Activated T-helper 17 cell treated with anti-CD3 and anti-CD28 coated beads, Interleukin-2, amount 50 U/mL, for 72 hours (primary cell): ENCODE results near the gene SRRM5. TPM values are rescaled to one million over a fixed set of nuclear protein-coding genes. Genes with fewer than 3 reads are reported as not detected.

Experiments used
- ATAC-seq: fragments of 150-1000 bp; cut with Tn5 transposase; replicated peaks from 2 replicates; pipeline ENCODE4 v1.10.0; 2021; ENCODE audit warnings: mild to moderate bottlenecking, moderate library complexity
- H3K27ac Mint-ChIP-seq: one replicate; pipeline ENCODE4 v1.8.0; 2022; ENCODE audit warnings: mixed read lengths
- H3K27me3 Mint-ChIP-seq: one replicate; pipeline ENCODE4 v1.8.0; 2022; ENCODE audit warnings: mixed read lengths
- H3K36me3 Mint-ChIP-seq: one replicate; pipeline ENCODE4 v1.8.0; 2022; ENCODE audit warnings: low read depth, mild to moderate bottlenecking, mixed read lengths
- H3K4me1 Mint-ChIP-seq: one replicate; pipeline ENCODE4 v1.8.0; 2022; ENCODE audit warnings: mixed read lengths
- H3K4me3 Mint-ChIP-seq: one replicate; pipeline ENCODE4 v1.8.0; 2022; ENCODE audit warnings: mild to moderate bottlenecking, mixed read lengths
- H3K9me3 Mint-ChIP-seq: one replicate; pipeline ENCODE4 v1.8.0; 2022; ENCODE audit warnings: mixed read lengths
- total RNA-seq, 2 donors: library from RNA; stranded (reverse); gene quantifications; one replicate each; pipeline ENCODE4 v1.2.3, GENCODE V29; 2022

The SRRM5 gene
- total RNA-seq, 2 donors from 2014 or later: 0.74 to 1.4 TPM

GRCh38 chr19:43619262-43620060 is 7.6 kb downstream of the SRRM5 start, which contains the start of gene ZNF428:
Gene ZNF428, minus strand, starts transcription at chr19:43619629. Its CDS starts 5,325 bp downstream, at chr19:43614304.
- H3K27ac Mint-ChIP-seq: peak within 1 kb of the TSS; percentile 97

DNA sequence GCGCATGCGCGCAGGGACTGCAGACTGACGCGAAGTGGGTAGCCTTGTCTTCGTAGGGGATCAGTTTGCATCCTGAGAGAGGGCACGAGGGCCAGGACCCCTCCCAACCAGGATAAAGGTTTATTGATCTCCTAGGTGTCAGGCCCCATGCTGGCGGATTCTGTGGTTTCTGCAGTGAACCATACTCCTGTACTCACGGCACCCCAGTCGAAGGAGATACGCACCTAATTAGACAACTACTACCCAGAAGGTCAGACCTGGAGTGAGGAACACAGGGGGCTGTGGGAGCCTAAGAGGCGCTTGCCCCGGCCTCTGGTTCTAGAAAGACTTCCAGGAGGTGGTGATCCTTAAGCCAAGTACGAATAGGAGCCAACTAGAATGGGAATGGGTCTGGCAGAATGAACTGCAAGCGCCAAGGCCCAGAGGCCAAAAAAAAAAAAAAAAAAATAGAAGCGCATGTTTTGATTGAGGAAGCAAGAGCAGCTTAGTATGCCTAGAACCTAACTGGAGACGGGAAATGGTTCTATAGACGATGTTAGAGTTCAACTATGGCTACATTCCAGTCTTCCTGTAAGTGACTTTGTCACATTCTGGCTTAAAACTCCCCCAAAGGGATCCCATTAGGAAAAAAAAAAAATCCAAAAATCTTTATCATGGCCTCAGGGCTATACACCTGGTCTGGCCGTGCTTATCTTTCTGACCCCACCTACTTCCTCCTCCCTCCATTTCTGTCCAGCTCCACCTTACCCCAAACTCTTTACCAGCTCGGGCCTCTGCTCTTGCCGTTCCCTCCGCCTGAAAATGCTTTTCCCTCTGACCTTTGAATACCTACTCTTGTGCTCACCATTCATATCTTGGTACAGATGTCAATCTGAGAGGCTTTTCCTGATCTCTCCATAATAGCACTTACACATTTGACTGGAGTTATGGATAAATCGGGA is 8.4 kb downstream of the SRRM5 start:
- no peaks in the 10 kb centered on the region for H3K27me3 Mint-ChIP-seq

More at GRCh38 chr19:43619262-43620060, 7.6 kb downstream of the SRRM5 start, which contains the start of gene ZNF428:
- no peaks in the 10 kb centered on the region for H3K9me3 Mint-ChIP-seq
- peaks cover 7% of the 10 kb centered on the region for H3K36me3 Mint-ChIP-seq
- H3K4me3 Mint-ChIP-seq: peak within 1 kb of the TSS; percentile 95
- no peaks in the 10 kb centered on the region for H3K27me3 Mint-ChIP-seq
- peaks cover 6% of the 10 kb centered on the region for H3K4me1 Mint-ChIP-seq
- peak; percentile 92 for ATAC-seq

DNA sequence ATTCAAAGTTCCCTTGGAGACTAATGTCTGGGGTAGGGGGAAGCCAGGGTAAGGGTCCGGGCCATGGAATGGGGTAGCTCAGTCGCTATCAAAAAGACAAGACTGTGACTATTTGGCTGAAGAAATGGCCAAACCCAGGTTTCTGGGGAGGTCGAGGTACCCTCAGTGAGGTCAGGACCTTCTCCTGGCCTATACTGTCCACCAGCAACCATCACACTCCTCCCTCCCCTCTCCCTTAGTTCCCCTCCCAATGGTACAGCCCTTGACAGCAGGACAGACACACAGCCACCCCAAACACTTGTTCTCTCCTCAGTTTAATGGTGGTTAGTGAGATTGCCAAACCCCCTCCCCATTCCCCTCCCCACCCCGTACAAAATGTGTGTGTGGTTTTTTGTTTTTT is 10.2 kb downstream of the SRRM5 start:
- Mint-ChIP-seq H3K4me1 (peaks cover 6% of the 10 kb centered on the region), H3K4me3 (no peak overlapping the region), H3K27ac (no peak overlapping the region), H3K9me3 (no peaks in the 10 kb centered on the region), H3K27me3 (no peaks in the 10 kb centered on the region), H3K36me3 (peaks cover 7% of the 10 kb centered on the region)
- no peak for ATAC-seq

More for the DNA sequence above, 8.4 kb downstream of the SRRM5 start:
- no peak for ATAC-seq
- H3K27ac Mint-ChIP-seq: peak overlapping the region; percentile 97
- H3K4me3 Mint-ChIP-seq: peak overlapping the region; percentile 95
- no peaks in the 10 kb centered on the region for H3K9me3 Mint-ChIP-seq
- peaks cover 6% of the 10 kb centered on the region for H3K4me1 Mint-ChIP-seq
- peaks cover 7% of the 10 kb centered on the region for H3K36me3 Mint-ChIP-seq

GRCh38 chr19:43622956-43623355 is 11.1 kb downstream of the SRRM5 start:
- H3K27me3 Mint-ChIP-seq: no peaks in the 10 kb centered on the region
- H3K9me3 Mint-ChIP-seq: no peaks in the 10 kb centered on the region
- H3K4me3 Mint-ChIP-seq: no peak overlapping the region
- peaks cover 6% of the 10 kb centered on the region for H3K4me1 Mint-ChIP-seq
- no peak overlapping the region for H3K27ac Mint-ChIP-seq
- ATAC-seq: no peak
- peaks cover 7% of the 10 kb centered on the region for H3K36me3 Mint-ChIP-seq

- no peak overlapping the region for H3K27ac Mint-ChIP-seq
- peaks cover 7% of the 10 kb centered on the region for H3K36me3 Mint-ChIP-seq
- no peaks in the 10 kb centered on the region for H3K27me3 Mint-ChIP-seq
- no peak overlapping the region for H3K4me3 Mint-ChIP-seq
- H3K9me3 Mint-ChIP-seq: no peaks in the 10 kb centered on the region
- ATAC-seq: no peak
- H3K4me1 Mint-ChIP-seq: peaks cover 6% of the 10 kb centered on the region
These were observed 12.2 kb downstream of the SRRM5 start for GRCh38 chr19:43623889-43624670.

DNA sequence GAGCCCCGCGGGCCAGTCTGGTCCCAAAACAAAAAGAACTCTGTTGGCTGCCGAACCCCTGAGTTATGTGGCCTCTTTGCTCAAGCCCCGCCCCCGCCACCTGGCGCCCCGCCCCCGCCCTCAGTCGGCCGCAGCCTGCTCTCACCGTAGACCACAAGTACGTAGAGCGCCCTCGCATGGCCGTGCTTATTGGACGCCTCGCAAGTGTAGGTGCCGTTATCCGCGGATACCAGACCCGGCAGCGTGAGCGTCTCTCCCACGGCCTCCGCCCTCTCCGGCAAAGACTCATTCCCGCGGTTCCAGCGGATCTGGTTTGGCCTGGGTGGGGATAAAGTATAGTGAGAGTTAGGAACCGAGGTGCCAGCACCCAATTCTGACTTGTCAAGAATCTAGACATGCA is 13.0 kb downstream of the SRRM5 start:
- no peak overlapping the region for H3K27ac Mint-ChIP-seq
- no peaks in the 10 kb centered on the region for H3K9me3 Mint-ChIP-seq

DNA sequence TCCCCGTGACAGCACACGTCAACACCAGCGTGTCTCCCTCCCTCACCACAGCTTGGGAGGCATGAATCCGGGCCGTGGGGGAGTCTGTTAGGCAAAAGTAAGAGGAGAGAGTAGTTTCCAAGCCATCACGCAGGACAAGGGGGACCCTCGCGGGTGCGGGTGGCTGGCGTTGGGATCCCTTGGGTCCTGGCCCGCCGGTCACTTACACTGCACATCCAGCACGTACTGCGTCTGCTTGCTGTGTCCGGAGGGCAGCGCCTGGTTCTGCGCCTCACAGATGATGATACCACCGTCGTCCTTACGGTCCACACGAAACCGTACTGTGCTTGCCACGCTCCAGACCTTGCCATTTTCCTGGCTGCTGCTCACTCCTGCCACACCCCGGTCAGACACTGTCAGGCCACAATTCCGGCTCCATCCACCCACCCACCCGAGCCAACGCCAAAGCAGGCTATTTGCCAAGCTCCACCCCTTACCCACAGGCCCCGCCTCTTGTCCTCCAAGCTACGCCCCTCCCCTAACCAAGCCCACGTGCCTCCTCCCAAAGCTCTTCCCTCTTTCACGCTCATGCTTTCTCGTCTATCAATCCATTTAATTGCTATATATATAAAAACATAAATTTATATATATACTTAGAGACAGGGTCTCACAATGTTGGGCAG is 14.2 kb downstream of the SRRM5 start:
- Mint-ChIP-seq H3K36me3 (no peaks in the 10 kb centered on the region), H3K4me1 (peaks cover 6% of the 10 kb centered on the region), H3K27me3 (no peaks in the 10 kb centered on the region), H3K9me3 (no peaks in the 10 kb centered on the region), H3K27ac (no peak overlapping the region), H3K4me3 (no peak overlapping the region)
- ATAC-seq: no peak

More for the DNA sequence above, 13.0 kb downstream of the SRRM5 start:
- H3K27me3 Mint-ChIP-seq: no peaks in the 10 kb centered on the region
- no peak overlapping the region for H3K4me3 Mint-ChIP-seq
- peaks cover 6% of the 10 kb centered on the region for H3K4me1 Mint-ChIP-seq
- peaks cover under 1% of the 10 kb centered on the region for H3K36me3 Mint-ChIP-seq
- ATAC-seq: peak; percentile 89

GRCh38 chr19:43626838-43627237 is 14.9 kb downstream of the SRRM5 start:
- Mint-ChIP-seq H3K36me3 (no peaks in the 10 kb centered on the region), H3K4me3 (no peak overlapping the region), H3K27ac (no peak overlapping the region), H3K9me3 (no peaks in the 10 kb centered on the region), H3K27me3 (no peaks in the 10 kb centered on the region), H3K4me1 (peaks cover 6% of the 10 kb centered on the region)
- no peak for ATAC-seq

DNA sequence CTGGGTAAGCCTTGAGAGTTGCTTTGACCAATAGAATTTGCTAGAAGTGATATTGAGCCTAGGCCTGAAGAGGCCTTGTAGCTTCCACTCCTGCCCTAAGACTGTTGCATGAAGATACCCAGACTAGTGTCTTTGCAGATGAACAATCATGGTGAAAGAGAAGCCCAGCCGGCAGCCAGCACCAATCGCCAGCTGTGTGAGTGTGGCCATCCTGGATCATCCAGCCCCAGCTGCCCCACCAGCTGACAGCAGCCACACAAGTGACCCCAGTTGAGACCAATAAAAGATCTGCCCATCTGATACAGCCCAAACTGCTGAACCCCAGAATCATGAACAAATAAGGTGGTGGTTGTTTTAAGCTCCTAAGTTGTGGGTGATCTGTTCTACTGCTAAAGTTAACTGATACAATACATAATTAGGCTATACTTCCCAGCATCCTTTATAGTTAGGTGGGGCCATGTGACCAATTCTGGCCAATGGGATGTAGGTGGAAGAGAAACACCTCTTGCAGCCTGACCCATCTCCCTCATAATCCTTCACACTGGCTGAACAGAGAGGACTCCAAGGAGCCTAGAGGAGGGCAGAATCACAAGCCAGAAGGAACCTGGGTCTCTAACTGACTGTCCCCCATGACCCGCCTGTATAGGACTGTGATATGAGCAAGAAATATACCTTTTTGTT is 16.9 kb downstream of the SRRM5 start:
- Mint-ChIP-seq H3K36me3 (no peaks in the 10 kb centered on the region), H3K27me3 (no peaks in the 10 kb centered on the region), H3K9me3 (no peaks in the 10 kb centered on the region)

DNA sequence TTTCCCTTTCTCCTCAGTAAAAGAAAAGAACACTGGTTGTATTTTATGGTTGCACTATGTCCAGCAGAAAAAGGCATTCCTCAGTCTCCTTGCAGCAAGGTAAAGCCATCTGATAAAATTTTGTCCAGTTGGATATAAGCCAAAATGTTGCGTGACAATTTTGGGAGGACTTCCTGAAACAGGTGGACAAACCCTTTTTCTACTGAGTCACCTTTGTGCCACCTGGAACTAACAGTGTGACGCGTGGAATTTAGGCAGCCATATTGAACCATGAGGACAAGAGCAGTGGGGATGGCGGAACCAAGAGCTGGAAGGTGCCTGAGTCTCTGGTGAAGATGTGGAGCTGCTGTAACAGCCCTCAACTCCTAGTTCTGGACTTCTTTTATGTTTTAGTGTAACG is 19.6 kb downstream of the SRRM5 start:
- peaks cover 3% of the 10 kb centered on the region for H3K27me3 Mint-ChIP-seq
- no peak overlapping the region for H3K27ac Mint-ChIP-seq
- H3K9me3 Mint-ChIP-seq: no peaks in the 10 kb centered on the region
- no peak for ATAC-seq
- H3K4me3 Mint-ChIP-seq: no peak overlapping the region
- H3K36me3 Mint-ChIP-seq: no peaks in the 10 kb centered on the region
- no peaks in the 10 kb centered on the region for H3K4me1 Mint-ChIP-seq

More for the DNA sequence above, 16.9 kb downstream of the SRRM5 start:
- Mint-ChIP-seq H3K4me3 (no peak overlapping the region), H3K4me1 (peaks cover 5% of the 10 kb centered on the region), H3K27ac (no peak overlapping the region)
- no peak for ATAC-seq

GRCh38 chr19:43633520-43633919 is 21.6 kb downstream of the SRRM5 start:
- Mint-ChIP-seq H3K4me3 (no peak overlapping the region), H3K36me3 (no peaks in the 10 kb centered on the region), H3K27me3 (peaks cover 16% of the 10 kb centered on the region), H3K9me3 (no peaks in the 10 kb centered on the region), H3K4me1 (no peaks in the 10 kb centered on the region), H3K27ac (no peak overlapping the region)
- no peak for ATAC-seq

DNA sequence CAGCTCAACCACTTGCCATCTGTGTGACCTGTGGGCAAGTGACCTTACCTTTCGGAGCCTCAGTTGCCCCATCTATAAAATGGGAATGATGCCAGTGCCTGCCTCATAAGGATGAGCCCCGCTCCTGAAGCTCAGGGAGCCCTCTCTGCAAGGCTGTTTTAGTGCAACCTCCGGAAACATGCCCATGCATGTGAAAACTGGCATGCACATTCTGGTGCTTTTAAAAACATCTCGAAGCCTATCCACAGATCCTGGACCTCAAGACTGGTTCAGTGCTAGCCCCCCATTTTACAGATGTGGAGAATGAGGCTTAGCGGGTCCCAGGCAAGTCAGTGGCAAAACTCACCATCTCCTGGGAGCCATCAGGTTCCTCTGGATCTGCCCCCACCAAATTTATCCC is 22.2 kb downstream of the SRRM5 start:
- Mint-ChIP-seq H3K9me3 (no peaks in the 10 kb centered on the region), H3K36me3 (no peaks in the 10 kb centered on the region), H3K27ac (no peak overlapping the region), H3K27me3 (peaks cover 21% of the 10 kb centered on the region), H3K4me3 (no peak overlapping the region), H3K4me1 (peaks cover 4% of the 10 kb centered on the region)
- ATAC-seq: no peak

- Mint-ChIP-seq H3K36me3 (no peaks in the 10 kb centered on the region), H3K4me3 (no peak overlapping the region), H3K9me3 (no peaks in the 10 kb centered on the region), H3K27me3 (peaks cover 23% of the 10 kb centered on the region), H3K27ac (no peak overlapping the region), H3K4me1 (peaks cover 6% of the 10 kb centered on the region)
- ATAC-seq: no peak
These were observed 22.6 kb downstream of the SRRM5 start for GRCh38 chr19:43634506-43634871.
